Breast epithelium (tissue), 4 donors: Measurements from ENCODE around the gene DDX39B. TPM values are rescaled to one million over a fixed set of nuclear protein-coding genes. Genes with fewer than 3 reads are reported as not detected.
"Not testable (repeated sequence)": the region's sequence is repeated elsewhere in the genome, so short reads cannot be mapped to it uniquely, and the experiment has no call there.

Source experiments
- DNase-seq, 2 donors: peaks; one replicate each; pipeline ENCODE4 v3.0.0-alpha.2; 2019; ENCODE audit warnings: low spot score in 2 of 2
- H3K27ac ChIP-seq, 2 donors: fragments of 200-600 bp; sonication (generic) in 1 of 2; one replicate each; pipeline ENCODE4 v1.5.1; 2016 to 2019; ENCODE audit warnings: mild to moderate bottlenecking in 1 of 2
- H3K27me3 ChIP-seq, 2 donors: fragments of 200-600 bp; sonication (generic) in 1 of 2; one replicate each; pipeline versions ENCODE4 v1.5.1 to v1.6.0; 2017 to 2019; ENCODE audit warnings: control low read depth in 1 of 2, mild to moderate bottlenecking in 1 of 2
- H3K36me3 ChIP-seq: fragments of 200-600 bp; one replicate; pipeline ENCODE4 v1.5.1; 2019
- H3K4me1 ChIP-seq, 2 donors: fragments of 200-600 bp; sonication (generic); one replicate each; pipeline ENCODE4 v1.5.1; 2016 to 2019; ENCODE audit warnings: control low read depth in 1 of 2
- H3K4me3 ChIP-seq, 3 donors: fragments of 200-600 bp; sonication (generic); 1 replicate in 2 of 3; 2 replicates in 1 of 3; pipeline ENCODE4 v1.5.1; 2016 to 2019; ENCODE audit warnings: mild to moderate bottlenecking in 3 of 3, moderate library complexity in 2 of 3
- H3K9me3 ChIP-seq, 2 donors: fragments of 200-600 bp; sonication (generic) in 1 of 2; one replicate each; pipeline ENCODE4 v1.5.1; 2016 to 2019; ENCODE audit warnings: control low read depth in 1 of 2
- CTCF ChIP-seq, 3 donors: fragments of 450-650 bp; IDR thresholded peaks; one replicate each; pipeline ENCODE4 v1.5.1; 2016 to 2017; ENCODE audit warnings: antibody characterized with exemption in 3 of 3, mild to moderate bottlenecking in 3 of 3, moderate library complexity in 3 of 3
- POLR2A ChIP-seq: fragments of 450-650 bp; IDR thresholded peaks from one replicate; pipeline ENCODE4 v1.6.1; 2016; ENCODE audit warnings: antibody characterized with exemption, mild to moderate bottlenecking, moderate library complexity
- POLR2AphosphoS5 ChIP-seq, 3 donors: sonication (generic); formaldehyde crosslinking; IDR thresholded peaks; one replicate each; pipeline ENCODE4 v1.6.1; 2017; ENCODE audit warnings: antibody characterized with exemption in 3 of 3
- intact Hi-C: fragments of 100-400 bp; cut with DNase I; formaldehyde crosslinking; loops from one replicate; pipeline ENCODE4 v1.15.1; 2023; ENCODE audit warnings: low total_unique reads
- total RNA-seq, 3 donors: library from RNA; depleted of rRNA; stranded (reverse); fragments of >200 nt; gene quantifications; one replicate each; pipeline ENCODE4 v1.1.0, GENCODE V29; 2016

DDX39B gene
- total RNA-seq, 3 donors from 2014 or later = 315 to 336 (median 334) TPM

DNA sequence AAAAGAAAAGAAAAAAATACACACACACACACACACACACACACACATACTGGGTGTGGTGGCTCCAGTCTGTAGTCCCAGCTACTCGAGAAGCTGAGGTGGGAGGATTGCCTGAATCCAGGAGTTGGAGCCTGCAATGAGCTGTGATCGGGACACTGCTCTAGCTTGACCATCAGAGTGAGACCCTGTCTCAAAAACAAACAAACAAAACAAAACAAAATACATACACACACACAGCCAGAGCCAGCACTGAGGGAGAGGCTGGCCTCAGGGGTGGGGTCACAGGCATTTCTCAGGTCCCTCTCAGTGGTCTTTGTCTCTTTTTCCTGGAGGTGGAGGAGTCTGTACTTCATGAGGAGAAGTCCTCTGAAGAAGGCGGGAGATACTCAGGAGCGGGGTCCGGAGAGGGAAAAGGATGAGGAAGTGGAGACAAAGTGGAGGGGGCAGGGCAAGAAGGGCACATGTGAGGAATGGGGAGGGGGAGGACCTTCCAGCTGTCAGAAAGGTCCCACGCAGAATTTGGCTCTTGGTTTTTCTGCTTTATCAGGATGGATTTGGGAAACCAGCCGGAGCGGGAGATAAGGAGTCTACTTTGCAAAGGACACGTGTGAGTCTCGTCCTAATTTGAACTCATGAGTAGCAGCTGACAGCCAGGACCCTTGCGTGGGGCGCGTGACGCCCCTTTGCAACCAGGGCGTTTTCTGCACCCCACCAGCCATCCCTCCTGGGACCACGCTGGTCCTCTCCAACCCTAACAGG, 51.5 kb downstream of the DDX39B start:
- TF ChIP-seq POLR2AphosphoS5 (IDR thresholded peaks at IDR 0.05) (no peak), POLR2A (no peak), CTCF (IDR thresholded peaks at IDR 0.05) (no peak)
- Histone ChIP-seq H3K9me3 (no peaks in the 10 kb centered on the region), H3K27ac (no peak overlapping the region), H3K4me1 (no peaks in the 10 kb centered on the region), H3K36me3 (no peaks in the 10 kb centered on the region), H3K4me3 (no peak overlapping the region), H3K27me3 (no peaks in the 10 kb centered on the region)
- intact Hi-C loops = no loop called here
- no peak for DNase-seq

GRCh38 chr6:31489086-31489485, 52.7 kb downstream of the DDX39B start:
- no peaks in the 10 kb centered on the region for H3K27me3 ChIP-seq
- DNase-seq = no peak
- TF ChIP-seq POLR2A = no peak
- no peak for TF ChIP-seq CTCF (IDR thresholded peaks at IDR 0.05)
- TF ChIP-seq POLR2AphosphoS5 (IDR thresholded peaks at IDR 0.05) = no peak
- H3K36me3 ChIP-seq = no peaks in the 10 kb centered on the region
- H3K4me3 ChIP-seq = no peak overlapping the region
- no peaks in the 10 kb centered on the region for H3K4me1 ChIP-seq
- intact Hi-C loops = no loop called here
- H3K27ac ChIP-seq = no peak overlapping the region
- no peaks in the 10 kb centered on the region for H3K9me3 ChIP-seq

- H3K27ac ChIP-seq, H3K9me3 ChIP-seq, H3K36me3 ChIP-seq, H3K4me1 ChIP-seq, DNase-seq, H3K4me3 ChIP-seq, H3K27me3 ChIP-seq, intact Hi-C loops: not testable (repeated sequence)
Observed at GRCh38 chr6:31487674-31488073, 54.1 kb downstream of the DDX39B start.

DNA sequence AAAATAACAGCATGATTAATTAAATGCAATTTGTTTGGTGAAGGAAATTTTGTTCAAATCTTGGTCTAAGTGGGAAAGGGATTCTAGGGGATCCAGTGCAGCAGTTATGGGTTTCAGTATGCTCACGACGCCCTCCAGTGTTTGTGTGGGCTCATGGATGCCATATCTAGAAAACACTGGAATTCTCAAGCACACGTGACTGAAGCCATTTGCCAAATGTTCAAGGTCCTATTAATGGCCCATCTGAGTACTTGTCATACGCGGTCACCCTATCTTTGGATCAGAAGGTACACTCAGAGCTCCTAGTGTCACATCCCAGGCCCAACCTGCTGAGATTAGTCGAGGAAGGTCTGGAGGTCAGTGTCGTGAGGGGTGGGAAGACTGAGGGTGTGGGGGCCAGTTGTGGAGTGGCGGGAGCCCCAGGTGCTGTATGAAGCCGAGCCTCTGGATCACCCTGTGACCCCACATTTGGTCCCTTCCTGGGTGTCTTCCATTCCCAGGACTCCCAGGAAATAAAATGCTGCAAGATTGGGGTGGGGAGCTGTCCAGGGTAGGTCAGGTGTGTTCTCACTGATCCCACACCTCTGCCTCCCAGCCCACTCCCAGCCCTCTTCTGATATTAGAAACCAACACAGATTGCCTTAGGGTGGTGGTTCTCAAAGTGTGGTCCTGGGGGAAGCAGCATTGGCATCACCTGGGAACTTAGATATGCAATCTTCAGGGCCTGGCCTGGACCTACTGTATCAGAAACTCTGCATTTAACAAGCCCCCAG, 55.6 kb downstream of the DDX39B start:
- intact Hi-C loops = not testable (repeated sequence)

GRCh38 chr6:31485055-31485454, 56.7 kb downstream of the DDX39B start:
- no peaks in the 10 kb centered on the region for H3K4me1 ChIP-seq
- intact Hi-C loops = no loop called here
- H3K27ac ChIP-seq = no peak overlapping the region
- H3K4me3 ChIP-seq = no peak overlapping the region
- H3K27me3 ChIP-seq = no peaks in the 10 kb centered on the region
- H3K36me3 ChIP-seq = no peaks in the 10 kb centered on the region
- TF ChIP-seq CTCF (IDR thresholded peaks at IDR 0.05) (no peak), POLR2AphosphoS5 (IDR thresholded peaks at IDR 0.05) (no peak), POLR2A (no peak)
- DNase-seq = no peak
- H3K9me3 ChIP-seq = no peaks in the 10 kb centered on the region

More for the DNA sequence above, 55.6 kb downstream of the DDX39B start:
- not testable (repeated sequence) for H3K9me3 ChIP-seq, H3K36me3 ChIP-seq, H3K4me1 ChIP-seq, H3K4me3 ChIP-seq, DNase-seq, H3K27me3 ChIP-seq, H3K27ac ChIP-seq

DNA sequence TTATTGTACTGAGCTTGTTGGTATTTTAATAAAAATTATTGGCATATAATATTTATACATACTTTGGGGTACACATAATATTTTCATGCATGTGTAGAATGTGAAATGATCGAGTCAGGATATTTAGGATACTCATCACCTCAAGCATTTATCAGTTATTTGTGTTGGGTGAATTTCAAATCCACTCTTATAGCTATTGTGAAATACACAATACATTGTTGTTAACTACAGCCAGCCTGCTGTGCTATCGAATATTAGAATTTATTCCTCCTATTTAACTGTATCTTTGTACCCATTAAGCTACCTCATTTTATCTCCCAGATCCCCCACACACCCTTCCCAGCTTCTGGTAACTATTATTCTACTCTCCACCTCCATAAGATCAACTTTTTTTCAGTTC, 58.4 kb downstream of the DDX39B start:
- Histone ChIP-seq H3K27ac (no peak overlapping the region), H3K27me3 (no peaks in the 10 kb centered on the region), H3K4me3 (no peak overlapping the region), H3K9me3 (no peaks in the 10 kb centered on the region), H3K36me3 (no peaks in the 10 kb centered on the region), H3K4me1 (no peaks in the 10 kb centered on the region)
- DNase-seq = no peak
- TF ChIP-seq CTCF (IDR thresholded peaks at IDR 0.05) = no peak
- TF ChIP-seq POLR2A = no peak
- no peak for TF ChIP-seq POLR2AphosphoS5 (IDR thresholded peaks at IDR 0.05)
- intact Hi-C loops = no loop called here
